Endothelial cell of umbilical vein (primary cell): ENCODE results near the gene MCL1. TPM values are rescaled to one million over a fixed set of nuclear protein-coding genes. Genes with fewer than 3 reads are reported as not detected.

Experiments
- BruUV-seq: library from RNA; stranded (reverse); fragments of 400-500 nt; replicated peaks from 2 replicates; lab custom pipeline; 2021; lab: Mats Ljungman, UMichigan
- CTCF ChIA-PET: fragments of 300-600, 350-600 bp; sonication (Branson Sonifier 250); formaldehyde crosslinking; loops from one replicate; lab custom pipeline; 2021; ENCODE audit warnings: antibody characterized with exemption, inconsistent platforms; lab: Charles Lee
- POLR2A ChIA-PET: fragments of 300-600, 350-600 bp; sonication (Branson Sonifier 250); formaldehyde crosslinking; loops from one replicate; lab custom pipeline; 2021; ENCODE audit warnings: antibody characterized with exemption, inconsistent platforms; lab: Charles Lee
- DNase-seq: peaks from one replicate; pipeline ENCODE4 v3.0.0-alpha.2; 2011; ENCODE audit warnings: low read depth, low spot score
- FAIRE-seq: peaks from 2 replicates; lab custom pipeline; 2011; peaks lifted over from hg19 to GRCh38; lab: Jason Lieb, UNC
- H2AFZ ChIP-seq: 2 replicates; pipeline ENCODE4 v1.6.0; 2012; ENCODE audit warnings: low read depth, low read length, control low read depth, inconsistent platforms
- H3K27ac ChIP-seq: 2 replicates; pipeline ENCODE4 v1.5.1; 2011; ENCODE audit warnings: low read depth, mild to moderate bottlenecking, control low read depth, low read length, moderate library complexity; ENCODE audit not compliant: insufficient read depth
- H3K27me3 ChIP-seq, 2 experiments: 2 replicates each; pipeline versions ENCODE4 v1.6.0 to v1.6.1; 2011; ENCODE audit warnings: low read length in 2 of 2, mixed read lengths in 1 of 2; ENCODE audit not compliant: control insufficient read depth in 2 of 2, insufficient read depth in 2 of 2
- H3K36me3 ChIP-seq, 2 experiments: 2 replicates in 1 of 2; 3 replicates in 1 of 2; pipeline ENCODE4 v1.5.1; 2011; ENCODE audit warnings: low read length in 2 of 2, mild to moderate bottlenecking in 1 of 2, moderate library complexity in 1 of 2; ENCODE audit not compliant: control insufficient read depth in 2 of 2, insufficient read depth in 2 of 2; ENCODE audit errors: extremely low read depth in 1 of 2
- H3K4me1 ChIP-seq: 3 replicates; pipeline ENCODE4 v1.5.1; 2011; ENCODE audit warnings: mild to moderate bottlenecking, low read length; ENCODE audit not compliant: control insufficient read depth, insufficient read depth; ENCODE audit errors: extremely low read depth
- H3K4me2 ChIP-seq: 2 replicates; pipeline ENCODE4 v1.6.1; 2011; ENCODE audit warnings: low read length, control low read depth, mixed read lengths; ENCODE audit not compliant: insufficient read depth
- H3K4me3 ChIP-seq, 3 experiments: fragments of 200-600 bp in 1 of 3; sonication (generic), shearing (Covaris generic) in 1 of 3; replicated peaks in 1 of 3; 2 replicates each; pipeline ENCODE4 v1.5.1; 2011 to 2016; ENCODE audit warnings: control low read depth in 3 of 3, low read length in 3 of 3, mild to moderate bottlenecking in 2 of 3, inconsistent platforms in 1 of 3, low read depth in 1 of 3, moderate library complexity in 1 of 3; ENCODE audit not compliant: insufficient read depth in 1 of 3
- H3K79me2 ChIP-seq: 2 replicates; pipeline ENCODE4 v1.6.0; 2012; ENCODE audit warnings: low read length, inconsistent platforms; ENCODE audit not compliant: control insufficient read depth, insufficient read depth
- H3K9ac ChIP-seq: replicated peaks from 2 replicates; pipeline ENCODE3; 2011; ENCODE audit warnings: low read length, control low read depth; ENCODE audit not compliant: insufficient read depth; ENCODE audit errors: extremely low read depth
- H3K9me1 ChIP-seq: replicated peaks from 3 replicates; pipeline ENCODE4 v1.6.0; 2011; ENCODE audit warnings: mild to moderate bottlenecking, low read length; ENCODE audit not compliant: control insufficient read depth, insufficient read depth; ENCODE audit errors: extremely low read depth
- H3K9me3 ChIP-seq: replicated peaks from 2 replicates; pipeline ENCODE4 v1.5.1; 2012; ENCODE audit warnings: low read length, inconsistent platforms; ENCODE audit not compliant: control insufficient read depth, insufficient read depth
- H4K20me1 ChIP-seq: replicated peaks from 2 replicates; pipeline ENCODE3; 2011; ENCODE audit warnings: mild to moderate bottlenecking, low read length; ENCODE audit not compliant: control insufficient read depth, insufficient read depth; ENCODE audit errors: extremely low read depth
- JUN ChIP-seq: IDR thresholded peaks from 2 replicates; pipeline ENCODE4 v1.6.1; 2011; ENCODE audit warnings: borderline replicate concordance, low read depth; ENCODE audit not compliant: insufficient read length, insufficient read depth
- MYC ChIP-seq: IDR thresholded peaks from one replicate; pipeline ENCODE4 v1.6.1; 2011; ENCODE audit warnings: mild to moderate bottlenecking, low read depth, low read length
- POLR2A ChIP-seq: IDR thresholded peaks from 2 replicates; pipeline ENCODE4 v1.6.1; 2012; ENCODE audit warnings: low read depth, mild to moderate bottlenecking, control low read depth, low read length
- POLR2AphosphoS5 ChIP-seq: IDR thresholded peaks from 2 replicates; pipeline ENCODE4 v1.6.1; 2012; ENCODE audit warnings: low read depth, mild to moderate bottlenecking, control low read depth, low read length, moderate library complexity; ENCODE audit not compliant: insufficient read depth
- dilution Hi-C: fragments of 300-500 bp; cut with MboI; formaldehyde crosslinking; loops from one replicate; pipeline ENCODE4 v1.15.0; 2019; ENCODE audit warnings: low sequenced_read_pairs; ENCODE audit not compliant: extremely low pct_ligation_motif_present
- intact Hi-C: fragments of 100-400 bp; cut with micrococcal nuclease; formaldehyde crosslinking; loops from one replicate; pipeline ENCODE4 v1.10.0; 2022
- polyA plus RNA-seq, 4 experiments: library from polyadenylated mRNA; depleted of rRNA in 3 of 4; stranded (reverse) in 3 of 4; unstranded in 1 of 4; fragments of >200 nt; gene quantifications; 2 replicates each; pipeline versions ENCODE4 v1.2.1 to v1.2.3, GENCODE V29; 2011 to 2012; ENCODE audit warnings: missing spikeins in 1 of 4
- total RNA-seq: library from RNA; stranded (reverse); gene quantifications from 2 replicates; pipeline ENCODE4 v1.2.3, GENCODE V29; 2021

Gene MCL1
- total and polyA plus RNA-seq, 2 donors (not counting 3 experiments of a cell fraction or from before 2014, with no cell fraction given), result 87.3 to 186 TPM

DNA sequence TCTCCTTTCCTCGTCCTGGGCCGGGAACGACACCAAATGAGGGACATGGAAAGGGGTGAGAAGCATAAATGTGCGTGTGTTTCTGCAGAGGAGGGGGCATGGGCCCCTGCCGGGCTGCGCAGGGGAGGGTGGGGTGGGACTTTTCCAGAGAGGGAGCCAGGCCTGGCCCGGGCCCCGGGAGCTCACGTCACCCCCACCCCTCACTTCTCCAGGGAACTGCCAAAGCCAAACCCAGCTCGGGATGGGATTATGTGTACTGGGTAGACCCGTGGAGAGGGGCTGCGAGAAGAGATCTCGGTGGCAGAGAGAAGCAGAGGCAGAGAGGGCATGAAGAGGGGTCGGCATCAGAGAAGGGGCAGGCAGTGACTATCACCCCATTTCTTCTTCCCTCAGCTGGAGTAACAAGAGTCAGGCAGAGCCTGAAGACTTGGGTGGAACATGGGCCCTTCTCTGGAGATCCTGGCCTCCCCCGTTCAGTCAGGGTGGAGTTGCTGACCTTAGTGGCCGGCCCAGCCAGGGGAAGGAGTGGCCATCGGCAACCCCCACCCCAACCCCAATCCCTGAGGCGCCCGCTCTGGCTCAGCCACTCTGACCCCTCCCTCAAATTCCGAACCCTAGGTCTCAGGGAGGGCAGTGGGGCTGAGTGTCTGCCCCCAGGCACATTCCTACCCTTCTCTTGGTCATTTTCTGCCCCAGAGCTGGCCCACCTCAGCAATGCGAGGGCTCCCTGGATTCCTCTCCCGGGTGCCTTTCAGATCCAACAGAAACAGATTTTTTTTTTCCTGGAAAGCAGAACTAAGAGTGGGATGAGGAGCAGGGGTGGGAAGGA is 29.0 kb downstream of the MCL1 start:
- Histone ChIP-seq H3K4me3 (no peak overlapping the region), H3K27ac (no peak overlapping the region), H3K79me2 (no peaks in the 10 kb centered on the region), H3K9ac (no peak overlapping the region), H4K20me1 (no peaks in the 10 kb centered on the region), H3K9me3 (no peaks in the 10 kb centered on the region), H2AFZ (no peak overlapping the region), H3K4me1 (peaks cover 22% of the 10 kb centered on the region), H3K36me3 (no peaks in the 10 kb centered on the region), H3K27me3 (peaks cover 1 to 2% of the 10 kb centered on the region in 2 experiments), H3K9me1 (no peaks in the 10 kb centered on the region), H3K4me2 (no peak overlapping the region)
- CTCF ChIA-PET, result interaction anchor here (1.0 to 6.7 kb wide), 5 partner anchors 9 to 294 kb away, joined by 3 to 55 read pairs (median 8); no protein-coding TSS in a partner anchor
- FAIRE-seq, result no peak
- intact Hi-C loops (no loop called here), dilution Hi-C loops (no loop called here)
- POLR2A ChIA-PET, result no interaction called here
- no TSS peak for BruUV-seq
- no peak for TF ChIP-seq POLR2A
- TF ChIP-seq JUN, result no peak
- peak; percentile 12 for TF ChIP-seq POLR2AphosphoS5
- DNase-seq, result no peak

DNA sequence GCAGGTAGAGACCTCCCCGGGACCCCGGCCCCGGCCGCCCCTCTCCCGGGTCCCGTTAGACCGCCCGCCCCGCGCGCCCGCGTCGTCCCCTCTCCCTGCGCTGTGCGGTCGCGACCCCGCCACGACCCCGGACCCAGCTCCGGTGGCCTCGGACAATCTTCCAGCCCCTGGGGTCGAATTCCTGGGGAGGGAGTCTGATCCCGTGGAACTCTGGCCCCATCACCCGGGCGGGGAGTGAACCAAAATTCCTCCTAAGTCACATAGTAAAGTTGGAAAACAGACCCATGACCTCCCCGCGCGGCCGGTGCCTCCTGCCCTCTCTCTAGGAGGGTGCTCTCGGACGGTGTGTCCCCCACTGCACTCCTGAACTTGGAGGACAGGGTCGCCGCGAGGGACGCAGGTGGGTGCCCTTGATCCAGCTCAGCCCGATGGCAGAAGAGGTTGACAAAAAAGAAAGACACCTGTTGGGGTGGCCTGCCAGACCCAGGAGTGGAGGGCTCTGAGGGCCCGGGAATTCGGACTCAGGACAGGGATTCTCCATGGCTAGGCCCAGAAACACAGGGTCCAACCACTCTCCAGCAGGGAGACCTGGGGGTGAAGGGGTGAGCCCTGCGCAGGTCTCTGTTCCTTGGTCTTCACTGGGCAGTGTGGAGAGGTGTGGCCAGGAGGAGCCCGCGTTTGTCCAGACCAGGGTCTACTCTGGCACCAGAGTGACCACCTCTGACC is 29.8 kb downstream of the MCL1 start:
- TF ChIP-seq MYC (no peak), POLR2A (no peak)
- BruUV-seq, result no TSS peak
- Histone ChIP-seq H3K4me3 (peak overlapping the region in 2 of 3 experiments; percentile 25 to 34), H3K36me3 (no peaks in the 10 kb centered on the region), H3K27ac (no peak overlapping the region), H3K4me2 (peak overlapping the region; percentile 49), H3K9me3 (no peaks in the 10 kb centered on the region), H2AFZ (peak overlapping the region; percentile 30), H3K27me3 (peaks cover 2 to 3% of the 10 kb centered on the region in 2 experiments), H3K79me2 (no peaks in the 10 kb centered on the region), H3K9me1 (no peaks in the 10 kb centered on the region), H3K9ac (no peak overlapping the region), H4K20me1 (no peaks in the 10 kb centered on the region), H3K4me1 (peaks cover 22% of the 10 kb centered on the region)
- DNase-seq, result no peak
- POLR2A ChIA-PET, result no interaction called here
- intact Hi-C loops, result loop anchor here (5.0 kb wide), 1 partner anchor 87 kb away; no protein-coding TSS in a partner anchor
- CTCF ChIA-PET, result interaction anchor here (1.1 to 6.7 kb wide), 7 partner anchors 10 to 84 kb away, joined by 3 to 55 read pairs (median 5); no protein-coding TSS in a partner anchor
- dilution Hi-C loops, result no loop called here
- FAIRE-seq, result no peak
